Measurements from ENCODE around the gene DIAPH3. TPM values are rescaled to one million over a fixed set of nuclear protein-coding genes. Genes with fewer than 3 reads are reported as not detected.

The DIAPH3 gene
- polyA plus RNA-seq, 3 donors: 0.04 to 0.09 TPM; not detected in 1

DNA sequence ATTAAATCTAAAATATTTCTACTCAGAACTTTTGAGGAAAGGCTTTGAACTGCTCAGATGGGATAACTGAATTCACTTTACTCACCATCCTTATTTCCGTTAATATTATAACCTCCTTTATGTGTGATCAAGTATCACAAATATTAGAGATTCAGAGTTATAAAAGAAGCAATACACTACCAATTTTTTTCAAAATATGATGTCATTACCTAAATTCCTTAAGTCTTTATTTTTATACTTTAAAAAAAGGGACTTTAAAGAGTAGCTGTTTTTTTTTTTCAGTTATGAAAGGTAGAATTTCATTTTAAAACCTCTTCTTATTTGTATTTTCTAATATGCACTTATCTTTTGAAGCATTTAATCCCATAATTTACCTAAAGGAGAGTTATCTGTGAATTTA is 239.5 kb downstream of the DIAPH3 start:
- Histone ChIP-seq H3K36me3 (replicated peaks in 1 of 2; ENCODE audit: control insufficient read depth in 1 of 2, insufficient read depth in 2 of 2, low read length in 2 of 2) (no peaks in the 10 kb centered on the region), H3K4me2 (replicated peaks; ENCODE audit: extremely low read depth, low read length, poor library complexity, severe bottlenecking) (no peak overlapping the region), H3K4me3 (replicated peaks in 1 of 3; ENCODE audit: low read depth in 2 of 3, low read length in 3 of 3) (no peak overlapping the region), H3K27me3 (ENCODE audit: control insufficient read depth in 2 of 2, insufficient read depth in 2 of 2, low read length in 2 of 2) (no peaks in the 10 kb centered on the region), H3K9ac (ENCODE audit: insufficient read depth, low read length, poor library complexity, severe bottlenecking) (no peak overlapping the region), H3K4me1 (ENCODE audit: control insufficient read depth in 1 of 2, insufficient read depth in 2 of 2, low read length in 2 of 2) (no peaks in the 10 kb centered on the region), H4K20me1 (ENCODE audit: insufficient read depth, low read length) (no peaks in the 10 kb centered on the region), H2AFZ (ENCODE audit: insufficient read depth, low read depth, low read length, poor library complexity, severe bottlenecking) (no peak overlapping the region), H3K9me3 (replicated peaks in 1 of 2; ENCODE audit: control insufficient read depth in 1 of 2, insufficient read depth in 1 of 2, low read length in 2 of 2) (peaks cover 4 to 5% of the 10 kb centered on the region in 2 donors), H3K27ac (ENCODE audit: low read depth in 1 of 2, low read length in 2 of 2) (no peak overlapping the region), H3K79me2 (ENCODE audit: insufficient read depth, low read length) (no peaks in the 10 kb centered on the region)
- WGBS (ENCODE audit: insufficient coverage): no CpG with 5 or more reads among the region's 1 CpG
- no peaks in the 10 kb centered on the region for H3K27me3 Mint-ChIP-seq (ENCODE audit: low read depth in 3 of 3)
- TF ChIP-seq, protein P1, sequence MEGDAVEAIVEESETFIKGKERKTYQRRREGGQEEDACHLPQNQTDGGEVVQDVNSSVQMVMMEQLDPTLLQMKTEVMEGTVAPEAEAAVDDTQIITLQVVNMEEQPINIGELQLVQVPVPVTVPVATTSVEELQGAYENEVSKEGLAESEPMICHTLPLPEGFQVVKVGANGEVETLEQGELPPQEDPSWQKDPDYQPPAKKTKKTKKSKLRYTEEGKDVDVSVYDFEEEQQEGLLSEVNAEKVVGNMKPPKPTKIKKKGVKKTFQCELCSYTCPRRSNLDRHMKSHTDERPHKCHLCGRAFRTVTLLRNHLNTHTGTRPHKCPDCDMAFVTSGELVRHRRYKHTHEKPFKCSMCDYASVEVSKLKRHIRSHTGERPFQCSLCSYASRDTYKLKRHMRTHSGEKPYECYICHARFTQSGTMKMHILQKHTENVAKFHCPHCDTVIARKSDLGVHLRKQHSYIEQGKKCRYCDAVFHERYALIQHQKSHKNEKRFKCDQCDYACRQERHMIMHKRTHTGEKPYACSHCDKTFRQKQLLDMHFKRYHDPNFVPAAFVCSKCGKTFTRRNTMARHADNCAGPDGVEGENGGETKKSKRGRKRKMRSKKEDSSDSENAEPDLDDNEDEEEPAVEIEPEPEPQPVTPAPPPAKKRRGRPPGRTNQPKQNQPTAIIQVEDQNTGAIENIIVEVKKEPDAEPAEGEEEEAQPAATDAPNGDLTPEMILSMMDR (IDR thresholded peaks at IDR 0.05): no peak
- H3K4me1 Mint-ChIP-seq: no peaks in the 10 kb centered on the region
- no peak for DNase-seq
- H3K36me3 Mint-ChIP-seq: peaks cover 4 to 14% of the 10 kb centered on the region in 2 donors
- H3K9me3 Mint-ChIP-seq: peaks cover 4 to 15% (median 10%) of the 10 kb centered on the region in 7 donors
- intact Hi-C loops (cut with micrococcal nuclease): no loop called here
- no peak overlapping the region for H3K27ac Mint-ChIP-seq
- no peak overlapping the region for H3K4me3 Mint-ChIP-seq

GRCh38 chr13:59915252-59915651 is 248.5 kb downstream of the DIAPH3 start:
- Histone ChIP-seq H3K4me3 (replicated peaks in 1 of 3; ENCODE audit: low read depth in 2 of 3, low read length in 3 of 3) (no peak overlapping the region), H3K27ac (ENCODE audit: low read depth in 1 of 2, low read length in 2 of 2) (no peak overlapping the region), H3K79me2 (ENCODE audit: insufficient read depth, low read length) (no peaks in the 10 kb centered on the region), H3K4me2 (replicated peaks; ENCODE audit: extremely low read depth, low read length, poor library complexity, severe bottlenecking) (no peak overlapping the region), H3K4me1 (ENCODE audit: control insufficient read depth in 1 of 2, insufficient read depth in 2 of 2, low read length in 2 of 2) (no peaks in the 10 kb centered on the region), H2AFZ (ENCODE audit: insufficient read depth, low read depth, low read length, poor library complexity, severe bottlenecking) (no peak overlapping the region), H3K9ac (ENCODE audit: insufficient read depth, low read length, poor library complexity, severe bottlenecking) (no peak overlapping the region), H3K27me3 (ENCODE audit: control insufficient read depth in 2 of 2, insufficient read depth in 2 of 2, low read length in 2 of 2) (no peaks in the 10 kb centered on the region), H4K20me1 (ENCODE audit: insufficient read depth, low read length) (no peaks in the 10 kb centered on the region), H3K9me3 (replicated peaks in 1 of 2; ENCODE audit: control insufficient read depth in 1 of 2, insufficient read depth in 1 of 2, low read length in 2 of 2) (no peaks in the 10 kb centered on the region), H3K36me3 (replicated peaks in 1 of 2; ENCODE audit: control insufficient read depth in 1 of 2, insufficient read depth in 2 of 2, low read length in 2 of 2) (no peaks in the 10 kb centered on the region)
- Mint-ChIP-seq H3K36me3 (peaks cover 4 to 8% of the 10 kb centered on the region in 2 donors), H3K4me1 (no peaks in the 10 kb centered on the region), H3K4me3 (no peak overlapping the region), H3K27ac (no peak overlapping the region), H3K9me3 (no peaks in the 10 kb centered on the region), H3K27me3 (ENCODE audit: low read depth in 3 of 3) (no peaks in the 10 kb centered on the region)
- TF ChIP-seq, protein P1 (IDR thresholded peaks at IDR 0.05): no peak
- intact Hi-C loops (cut with micrococcal nuclease): no loop called here
- no CpG with 5 or more reads among the region's 3 CpGs for WGBS (ENCODE audit: insufficient coverage)
- no peak for DNase-seq

Measured in CD14-positive monocyte (primary cell).